GM21825 (cell line): ENCODE results near the gene CRY1.
"Not testable (repeated sequence)": the region's sequence is repeated elsewhere in the genome, so short reads cannot be mapped to it uniquely, and the experiment has no call there.

ENCODE experiments used
- ATAC-seq: cut with Tn5 transposase; IDR thresholded peaks from one replicate; pipeline ENCODE4 v1.9.1; 2021; ENCODE audit warnings: mild to moderate bottlenecking, moderate library complexity; ENCODE audit not compliant: unreplicated experiment

CRY1 gene

GRCh38 chr12:107073266-107073665, 20.1 kb downstream of the CRY1 start:
- ATAC-seq = not testable (repeated sequence)

- no peak for ATAC-seq
Measured at GRCh38 chr12:107066691-107067090, 26.7 kb downstream of the CRY1 start.

- no peak for ATAC-seq
Measured at GRCh38 chr12:107064687-107065086, 28.7 kb downstream of the CRY1 start.

- no peak for ATAC-seq
Measured at GRCh38 chr12:107064243-107064642, 29.1 kb downstream of the CRY1 start.

- ATAC-seq = no peak
Measured at GRCh38 chr12:107058190-107058589, 35.2 kb downstream of the CRY1 start.

- no peak for ATAC-seq
Measured at GRCh38 chr12:107057071-107057834, 36.1 kb downstream of the CRY1 start.

GRCh38 chr12:107053709-107054108, 39.6 kb downstream of the CRY1 start:
- no peak for ATAC-seq

GRCh38 chr12:107045186-107045585, 48.2 kb downstream of the CRY1 start:
- ATAC-seq = no peak

GRCh38 chr12:107042801-107043200, 50.5 kb downstream of the CRY1 start:
- ATAC-seq = no peak

GRCh38 chr12:107035733-107036132, 57.6 kb downstream of the CRY1 start:
- no peak for ATAC-seq

- ATAC-seq = no peak
Measured at GRCh38 chr12:107033758-107034739, 59.3 kb downstream of the CRY1 start.

GRCh38 chr12:107032266-107032665, 61.1 kb downstream of the CRY1 start:
- no peak for ATAC-seq

GRCh38 chr12:107031061-107031460, 62.3 kb downstream of the CRY1 start:
- ATAC-seq = no peak

GRCh38 chr12:107029081-107029480, 64.3 kb downstream of the CRY1 start:
- ATAC-seq = no peak

- ATAC-seq = no peak
Measured at GRCh38 chr12:107027636-107028053, 65.7 kb downstream of the CRY1 start.

GRCh38 chr12:107026806-107027635, 66.3 kb downstream of the CRY1 start:
- no peak for ATAC-seq

- ATAC-seq = not testable (repeated sequence)
Measured at GRCh38 chr12:107026356-107026755, 67.0 kb downstream of the CRY1 start.

- no peak for ATAC-seq
Measured at GRCh38 chr12:107025671-107026070, 67.7 kb downstream of the CRY1 start.

GRCh38 chr12:107019546-107019945, 73.8 kb downstream of the CRY1 start:
- ATAC-seq = no peak

GRCh38 chr12:107017042-107017441, 76.3 kb downstream of the CRY1 start:
- ATAC-seq = no peak

GRCh38 chr12:107014055-107014454, 79.3 kb downstream of the CRY1 start:
- ATAC-seq = no peak
